ENCODE results near the gene ARHGEF11. TPM values are rescaled to one million over a fixed set of nuclear protein-coding genes. Genes with fewer than 3 reads are reported as not detected.

The ARHGEF11 gene
- total RNA-seq, 1 experiment from 2014 or later, result 41.1 TPM

- Histone ChIP-seq H3K23me2 (ENCODE audit: insufficient read length, low read depth, low read length, poor library complexity, severe bottlenecking) (no peaks in the 10 kb centered on the region), H4K91ac (ENCODE audit: insufficient read length, low read depth, low read length) (no peak overlapping the region), H3K14ac (ENCODE audit: insufficient read depth, low read length) (no peak overlapping the region), H3K9ac (ENCODE audit: extremely low read depth, insufficient read length, low read length) (no peak overlapping the region), H2AFZ (ENCODE audit: low read length) (no peak overlapping the region), H4K5ac (ENCODE audit: insufficient read length, low read depth, low read length) (no peak overlapping the region), H3K18ac (ENCODE audit: insufficient read length, low read depth, low read length) (no peak overlapping the region), H2BK5ac (ENCODE audit: insufficient read length, low read length) (no peak overlapping the region), H3T11ph (ENCODE audit: low read length) (no peak overlapping the region), H2BK12ac (ENCODE audit: insufficient read length, low read depth, low read length) (no peak overlapping the region), H3K56ac (ENCODE audit: insufficient read length, low read depth, low read length) (no peak overlapping the region), H3K4me1 (ENCODE audit: insufficient read depth, low read length) (peaks cover 2% of the 10 kb centered on the region; the same call in 1 of the 2 replicates), H3K23ac (ENCODE audit: insufficient read length, low read depth, low read length) (no peak overlapping the region), H4K20me1 (ENCODE audit: control insufficient read depth, insufficient read depth, insufficient read length) (no peaks in the 10 kb centered on the region), H2BK15ac (ENCODE audit: low read depth, low read length) (no peak overlapping the region), H3K27ac (ENCODE audit: insufficient read length, low read depth, low read length) (no peak overlapping the region), H2BK20ac (ENCODE audit: low read depth, low read length, poor library complexity, severe bottlenecking) (no peak overlapping the region), H2AK5ac (ENCODE audit: insufficient read length, low read length) (no peak overlapping the region), H3K79me1 (ENCODE audit: insufficient read depth, low read depth, low read length, poor library complexity, severe bottlenecking) (no peaks in the 10 kb centered on the region), H3K4me2 (ENCODE audit: insufficient read depth, insufficient read length, low read length) (no peak overlapping the region), H2BK120ac (ENCODE audit: low read depth, low read length, poor library complexity, severe bottlenecking) (no peak overlapping the region), H3K79me2 (ENCODE audit: insufficient read depth, low read length) (no peaks in the 10 kb centered on the region), H3K27me3 (ENCODE audit: insufficient read depth, low read length) (no peaks in the 10 kb centered on the region), H3K9me3 (ENCODE audit: control insufficient read depth, low read depth, low read length) (no peaks in the 10 kb centered on the region), H3K4ac (ENCODE audit: low read depth, low read length) (no peak overlapping the region), H4K8ac (replicated peaks; ENCODE audit: insufficient read length, low read depth, low read length) (no peak overlapping the region)
- no peak overlapping the region for H3K27ac Mint-ChIP-seq
- no peaks in the 10 kb centered on the region for H3K9me3 Mint-ChIP-seq
- TF ChIP-seq, protein P1, sequence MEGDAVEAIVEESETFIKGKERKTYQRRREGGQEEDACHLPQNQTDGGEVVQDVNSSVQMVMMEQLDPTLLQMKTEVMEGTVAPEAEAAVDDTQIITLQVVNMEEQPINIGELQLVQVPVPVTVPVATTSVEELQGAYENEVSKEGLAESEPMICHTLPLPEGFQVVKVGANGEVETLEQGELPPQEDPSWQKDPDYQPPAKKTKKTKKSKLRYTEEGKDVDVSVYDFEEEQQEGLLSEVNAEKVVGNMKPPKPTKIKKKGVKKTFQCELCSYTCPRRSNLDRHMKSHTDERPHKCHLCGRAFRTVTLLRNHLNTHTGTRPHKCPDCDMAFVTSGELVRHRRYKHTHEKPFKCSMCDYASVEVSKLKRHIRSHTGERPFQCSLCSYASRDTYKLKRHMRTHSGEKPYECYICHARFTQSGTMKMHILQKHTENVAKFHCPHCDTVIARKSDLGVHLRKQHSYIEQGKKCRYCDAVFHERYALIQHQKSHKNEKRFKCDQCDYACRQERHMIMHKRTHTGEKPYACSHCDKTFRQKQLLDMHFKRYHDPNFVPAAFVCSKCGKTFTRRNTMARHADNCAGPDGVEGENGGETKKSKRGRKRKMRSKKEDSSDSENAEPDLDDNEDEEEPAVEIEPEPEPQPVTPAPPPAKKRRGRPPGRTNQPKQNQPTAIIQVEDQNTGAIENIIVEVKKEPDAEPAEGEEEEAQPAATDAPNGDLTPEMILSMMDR (conservative IDR thresholded peaks at IDR 0.05), result no peak
- DNase-seq, result no peak
- no peaks in the 10 kb centered on the region for H3K27me3 Mint-ChIP-seq (ENCODE audit: low read depth)
- no peak overlapping the region for H3K4me3 Mint-ChIP-seq
- H3K4me1 Mint-ChIP-seq, result peaks cover 16 to 22% of the 10 kb centered on the region in 2 experiments
- no peaks in the 10 kb centered on the region; a peak in 1 of 7 replicates for H3K36me3 Mint-ChIP-seq (ENCODE audit: insufficient read depth in 1 of 3, low read depth in 3 of 3)
Measured at GRCh38 chr1:157088607-157089006, 43.1 kb upstream of the ARHGEF11 start.

All from H9 (cell line).